ENCODE data around the gene RAB40B. TPM values are rescaled to one million over a fixed set of nuclear protein-coding genes. Genes with fewer than 3 reads are reported as not detected.
A peak's percentile ranks its signal among the peaks of the same experiment; 100 is the strongest.

The RAB40B gene
- total RNA-seq, 1 donor from 2014 or later: 11.5 TPM

DNA sequence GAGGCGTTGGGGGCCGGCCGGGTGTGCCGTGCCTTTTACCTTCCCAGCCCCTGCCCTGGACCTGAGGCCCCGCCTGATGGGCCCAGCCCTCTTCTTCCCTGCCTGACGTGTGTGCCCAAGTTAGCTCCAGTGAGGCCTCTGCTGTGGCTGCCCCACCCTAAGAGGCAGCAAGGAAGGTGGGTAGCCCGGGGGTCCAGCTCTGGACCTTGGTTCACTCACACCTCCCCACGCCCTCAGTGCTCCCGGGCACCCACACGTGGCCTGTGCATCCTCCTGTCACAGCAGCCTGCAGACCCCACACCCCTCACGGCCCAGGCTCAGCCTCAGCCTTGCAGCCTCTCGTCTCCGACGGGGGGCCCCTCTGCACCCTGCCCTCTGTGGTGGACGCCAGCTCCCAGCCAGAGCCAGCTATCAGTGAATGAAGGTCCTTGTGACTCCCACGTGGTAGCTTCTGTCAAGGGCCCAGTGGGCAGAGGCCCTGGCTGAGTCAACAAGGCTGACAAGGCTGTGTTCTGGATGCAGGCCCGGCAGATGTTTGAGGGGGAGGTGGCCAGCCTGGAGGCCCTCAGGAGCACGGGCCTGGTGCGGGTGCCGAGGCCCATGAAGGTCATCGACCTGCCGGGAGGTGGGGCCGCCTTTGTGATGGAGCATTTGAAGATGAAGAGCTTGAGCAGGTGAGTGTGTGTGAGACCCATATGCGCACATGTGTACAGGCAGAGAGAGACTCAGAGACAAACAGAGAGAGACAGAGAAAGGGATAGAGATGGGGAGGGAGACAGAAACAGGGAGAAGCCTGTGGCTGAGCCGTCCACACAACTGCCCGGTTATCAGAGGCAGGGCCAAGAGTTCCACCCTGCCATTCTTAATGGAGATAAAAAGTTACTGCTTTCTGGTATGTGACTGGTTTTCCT lies 39.7 kb upstream of the RAB40B start:
- peaks cover 10% of the 10 kb centered on the region for H3K4me1 ChIP-seq
- intact Hi-C loops (cut with DNase I): no loop called here
- H3K4me3 ChIP-seq: no peak overlapping the region
- H3K27me3 ChIP-seq: no peaks in the 10 kb centered on the region
- no peaks in the 10 kb centered on the region for H3K9me3 ChIP-seq
- ATAC-seq (peak; percentile 74), DNase-seq (peak; percentile 81)
- peaks cover 24% of the 10 kb centered on the region for H3K36me3 ChIP-seq
- TF ChIP-seq, protein P1, sequence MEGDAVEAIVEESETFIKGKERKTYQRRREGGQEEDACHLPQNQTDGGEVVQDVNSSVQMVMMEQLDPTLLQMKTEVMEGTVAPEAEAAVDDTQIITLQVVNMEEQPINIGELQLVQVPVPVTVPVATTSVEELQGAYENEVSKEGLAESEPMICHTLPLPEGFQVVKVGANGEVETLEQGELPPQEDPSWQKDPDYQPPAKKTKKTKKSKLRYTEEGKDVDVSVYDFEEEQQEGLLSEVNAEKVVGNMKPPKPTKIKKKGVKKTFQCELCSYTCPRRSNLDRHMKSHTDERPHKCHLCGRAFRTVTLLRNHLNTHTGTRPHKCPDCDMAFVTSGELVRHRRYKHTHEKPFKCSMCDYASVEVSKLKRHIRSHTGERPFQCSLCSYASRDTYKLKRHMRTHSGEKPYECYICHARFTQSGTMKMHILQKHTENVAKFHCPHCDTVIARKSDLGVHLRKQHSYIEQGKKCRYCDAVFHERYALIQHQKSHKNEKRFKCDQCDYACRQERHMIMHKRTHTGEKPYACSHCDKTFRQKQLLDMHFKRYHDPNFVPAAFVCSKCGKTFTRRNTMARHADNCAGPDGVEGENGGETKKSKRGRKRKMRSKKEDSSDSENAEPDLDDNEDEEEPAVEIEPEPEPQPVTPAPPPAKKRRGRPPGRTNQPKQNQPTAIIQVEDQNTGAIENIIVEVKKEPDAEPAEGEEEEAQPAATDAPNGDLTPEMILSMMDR (IDR thresholded peaks at IDR 0.05): no peak
- H3K27ac ChIP-seq: no peak overlapping the region

DNA sequence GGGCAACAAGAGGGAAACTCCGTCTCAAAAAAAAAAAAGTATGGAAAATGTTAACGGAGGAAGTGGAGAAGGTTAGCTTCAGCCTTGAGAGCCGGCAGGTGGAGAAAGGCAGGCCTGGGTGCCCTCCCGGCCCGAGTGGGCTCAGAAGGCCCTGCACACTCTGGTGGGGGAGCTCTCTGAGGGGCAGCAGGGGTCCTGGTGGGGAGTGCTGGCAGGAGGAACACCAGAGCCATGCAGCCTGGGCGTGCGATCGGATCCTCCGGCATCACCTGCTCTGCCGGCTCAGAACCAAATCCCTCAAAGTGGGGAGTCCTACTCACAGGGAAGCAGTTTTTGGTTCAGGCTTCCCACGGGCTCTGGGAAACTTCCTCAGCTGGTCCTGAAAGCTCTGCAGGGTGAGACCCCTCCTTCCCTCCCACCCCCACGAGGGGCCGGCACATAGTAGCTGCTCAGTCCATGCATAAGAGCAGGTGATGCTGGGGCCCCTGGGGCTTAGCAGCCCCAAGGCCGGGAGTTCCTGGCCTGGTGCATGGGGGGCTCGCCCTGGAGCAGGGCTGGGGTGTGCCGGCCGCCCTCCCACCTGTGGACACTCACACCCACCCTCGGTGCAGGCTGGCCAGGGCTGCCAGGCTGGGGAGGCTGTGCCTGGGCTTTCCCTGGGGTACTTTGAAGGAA lies 38.1 kb upstream of the RAB40B start:
- H3K36me3 ChIP-seq: peaks cover 15% of the 10 kb centered on the region
- TF ChIP-seq, protein P1 (IDR thresholded peaks at IDR 0.05): no peak
- H3K27me3 ChIP-seq: no peaks in the 10 kb centered on the region
- no peaks in the 10 kb centered on the region for H3K9me3 ChIP-seq
- ATAC-seq: no peak
- H3K27ac ChIP-seq: no peak overlapping the region
- DNase-seq: no peak
- intact Hi-C loops (cut with DNase I): no loop called here
- peak overlapping the region; percentile 70 for H3K4me3 ChIP-seq
- peaks cover 10% of the 10 kb centered on the region for H3K4me1 ChIP-seq

DNA sequence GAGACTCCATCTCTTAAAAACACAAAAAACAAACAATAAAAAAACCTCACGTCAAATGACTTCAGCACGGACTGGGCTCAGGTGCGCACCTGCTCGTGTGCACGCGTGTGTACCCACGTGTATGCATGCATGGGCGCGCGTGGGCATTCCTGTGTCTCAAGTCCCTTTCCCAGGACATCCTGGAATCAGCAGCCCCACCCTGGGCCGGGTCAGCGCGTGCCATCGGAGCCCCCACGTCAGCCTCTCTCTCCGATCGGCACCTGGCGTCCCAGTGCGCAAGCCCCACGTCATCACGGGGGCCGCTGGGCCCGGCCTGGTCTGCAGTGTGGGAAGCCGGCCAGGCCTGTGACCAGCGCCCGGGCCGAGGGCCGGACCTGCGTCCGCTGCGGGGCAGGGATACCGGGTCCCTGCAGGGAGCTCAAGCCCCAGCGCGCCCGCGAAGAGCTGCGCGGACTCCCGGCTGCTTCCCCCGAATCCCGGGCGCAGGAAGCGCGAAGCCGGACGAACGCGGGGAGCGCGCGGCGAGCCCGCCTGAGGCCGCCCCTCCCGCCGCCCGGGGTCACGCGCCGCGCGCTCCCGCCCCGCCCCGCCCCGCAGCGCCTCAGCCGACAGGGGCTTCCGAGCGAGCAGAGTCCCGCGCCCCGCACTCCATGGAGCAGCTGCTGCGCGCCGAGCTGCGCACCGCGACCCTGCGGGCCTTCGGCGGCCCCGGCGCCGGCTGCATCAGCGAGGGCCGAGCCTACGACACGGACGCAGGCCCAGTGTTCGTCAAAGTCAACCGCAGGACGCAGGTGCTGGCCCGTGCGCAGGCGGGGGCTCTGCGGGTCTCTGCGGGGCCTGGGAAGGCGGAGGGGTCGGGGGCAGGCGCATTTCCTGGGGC lies 36.7 kb upstream of the RAB40B start, which contains the start of gene FN3K:
FN3K (plus strand) TSS at position 629 of the 880 bp plus-strand sequence; CDS start at position 651, 22 bp downstream.
- TF ChIP-seq, protein P1 (IDR thresholded peaks at IDR 0.05): no peak
- ATAC-seq (peak; percentile 80), DNase-seq (peak; percentile 86)
- peak within 1 kb of the TSS; percentile 70 for H3K4me3 ChIP-seq
- H3K36me3 ChIP-seq: peaks cover 4% of the 10 kb centered on the region
- intact Hi-C loops (cut with DNase I): no loop called here
- H3K27me3 ChIP-seq: no peaks in the 10 kb centered on the region
- H3K9me3 ChIP-seq: no peaks in the 10 kb centered on the region
- H3K27ac ChIP-seq: peak within 1 kb of the TSS; percentile 75
- peaks cover 10% of the 10 kb centered on the region for H3K4me1 ChIP-seq

DNA sequence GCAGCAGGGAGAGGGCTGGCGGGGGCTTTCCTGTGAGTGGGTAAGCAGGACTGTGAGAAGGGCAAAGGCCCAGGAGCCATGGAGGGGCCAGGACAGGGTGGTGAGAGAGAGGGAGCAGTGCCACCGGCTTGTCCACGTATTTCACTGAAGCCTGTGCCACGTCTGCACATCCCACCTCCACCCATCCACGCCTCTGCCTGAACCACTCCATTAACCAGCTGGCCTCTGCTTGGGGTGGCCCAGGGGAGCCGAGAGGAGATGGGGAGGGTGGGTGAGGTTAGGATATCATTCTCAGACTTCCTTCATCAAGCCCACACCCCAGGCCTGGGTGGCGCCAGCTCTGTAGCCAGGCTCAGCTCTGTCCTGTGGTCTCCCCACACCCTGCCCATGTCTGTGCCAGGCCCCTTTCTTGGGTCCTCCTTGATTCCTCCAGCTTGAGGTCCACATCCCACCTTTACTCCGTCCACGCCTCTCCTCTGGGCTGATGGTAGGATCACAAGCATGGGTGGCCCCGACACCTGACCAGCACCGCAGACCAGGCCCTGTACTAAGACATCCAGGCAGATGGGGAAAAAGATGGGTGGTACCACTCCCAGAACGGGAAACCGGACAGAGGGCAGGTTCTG lies 33.7 kb upstream of the RAB40B start:
- Histone ChIP-seq H3K27me3 (no peaks in the 10 kb centered on the region), H3K27ac (no peak overlapping the region), H3K9me3 (no peaks in the 10 kb centered on the region), H3K36me3 (peaks cover 6% of the 10 kb centered on the region), H3K4me1 (peaks cover 10% of the 10 kb centered on the region), H3K4me3 (no peak overlapping the region)
- DNase-seq (no peak), ATAC-seq (no peak)
- intact Hi-C loops (cut with DNase I): no loop called here
- TF ChIP-seq, protein P1 (IDR thresholded peaks at IDR 0.05): no peak

Measured in upper lobe of right lung (tissue), 1 donor.